Measurements from ENCODE around the gene EPHA4.

The EPHA4 gene

GRCh38 chr2:221374234-221374633 is 197.9 kb downstream of the EPHA4 start:
- H3K9me3 ChIP-seq (ENCODE audit: insufficient read depth, low read depth, low read length), result no peaks in the 10 kb centered on the region
- no peak overlapping the region for H3K27ac ChIP-seq (ENCODE audit: low read depth, low read length)
- no peaks in the 10 kb centered on the region for H3K27me3 ChIP-seq (ENCODE audit: insufficient read depth, low read length)
- H3K9ac ChIP-seq (ENCODE audit: low read depth, low read length), result no peak overlapping the region
- H3K4me3 ChIP-seq (ENCODE audit: low read length), result no peak overlapping the region
- peaks cover 10% of the 10 kb centered on the region for H3K4me1 ChIP-seq (ENCODE audit: insufficient read depth, low read length)
- no peaks in the 10 kb centered on the region for H3K36me3 ChIP-seq (ENCODE audit: insufficient read depth, low read length)
- WGBS, result 94% methylated on average over 9 of the region's 9 CpGs

GRCh38 chr2:221372907-221373306 is 199.2 kb downstream of the EPHA4 start:
- Histone ChIP-seq H3K4me3 (ENCODE audit: low read length) (no peak overlapping the region), H3K9ac (ENCODE audit: low read depth, low read length) (no peak overlapping the region), H3K9me3 (ENCODE audit: insufficient read depth, low read depth, low read length) (no peaks in the 10 kb centered on the region), H3K4me1 (ENCODE audit: insufficient read depth, low read length) (peaks cover 10% of the 10 kb centered on the region), H3K27me3 (ENCODE audit: insufficient read depth, low read length) (no peaks in the 10 kb centered on the region), H3K36me3 (ENCODE audit: insufficient read depth, low read length) (no peaks in the 10 kb centered on the region), H3K27ac (ENCODE audit: low read depth, low read length) (no peak overlapping the region; the same call in 1 of the 2 replicates)
- 79% methylated on average over 7 of the region's 7 CpGs for WGBS

- Histone ChIP-seq H3K9me3 (ENCODE audit: insufficient read depth, low read depth, low read length) (no peaks in the 10 kb centered on the region), H3K27me3 (ENCODE audit: insufficient read depth, low read length) (no peaks in the 10 kb centered on the region), H3K9ac (ENCODE audit: low read depth, low read length) (peak overlapping the region; percentile 29; the same call in 1 of the 2 replicates), H3K4me1 (ENCODE audit: insufficient read depth, low read length) (peaks cover 10% of the 10 kb centered on the region), H3K4me3 (ENCODE audit: low read length) (peak overlapping the region; percentile 28; the same call in 1 of the 2 replicates), H3K36me3 (ENCODE audit: insufficient read depth, low read length) (no peaks in the 10 kb centered on the region), H3K27ac (ENCODE audit: low read depth, low read length) (peak overlapping the region; percentile 44; the same call in 1 of the 2 replicates)
- WGBS, result 42% methylated on average over 9 of the region's 9 CpGs
These were observed 199.8 kb downstream of the EPHA4 start for GRCh38 chr2:221372159-221372884.

- Histone ChIP-seq H3K36me3 (ENCODE audit: insufficient read depth, low read length) (no peaks in the 10 kb centered on the region), H3K27me3 (ENCODE audit: insufficient read depth, low read length) (no peaks in the 10 kb centered on the region), H3K9ac (ENCODE audit: low read depth, low read length) (no peak overlapping the region), H3K4me1 (ENCODE audit: insufficient read depth, low read length) (peaks cover 10% of the 10 kb centered on the region), H3K27ac (ENCODE audit: low read depth, low read length) (no peak overlapping the region), H3K9me3 (ENCODE audit: insufficient read depth, low read depth, low read length) (no peaks in the 10 kb centered on the region), H3K4me3 (ENCODE audit: low read length) (no peak overlapping the region)
- WGBS, result 95% methylated on average over 6 of the region's 6 CpGs
These were observed 200.8 kb downstream of the EPHA4 start for GRCh38 chr2:221371347-221371746.

- Histone ChIP-seq H3K4me1 (ENCODE audit: insufficient read depth, low read length) (peaks cover 10% of the 10 kb centered on the region), H3K4me3 (ENCODE audit: low read length) (no peak overlapping the region), H3K27me3 (ENCODE audit: insufficient read depth, low read length) (no peaks in the 10 kb centered on the region), H3K9me3 (ENCODE audit: insufficient read depth, low read depth, low read length) (no peaks in the 10 kb centered on the region), H3K36me3 (ENCODE audit: insufficient read depth, low read length) (no peaks in the 10 kb centered on the region), H3K27ac (ENCODE audit: low read depth, low read length) (no peak overlapping the region), H3K9ac (ENCODE audit: low read depth, low read length) (no peak overlapping the region)
- WGBS, result 96% methylated on average over 5 of the region's 6 CpGs
These were observed 201.3 kb downstream of the EPHA4 start for GRCh38 chr2:221370857-221371211.

GRCh38 chr2:221370076-221370856 is 201.8 kb downstream of the EPHA4 start:
- Histone ChIP-seq H3K4me3 (ENCODE audit: low read length) (no peak overlapping the region), H3K4me1 (ENCODE audit: insufficient read depth, low read length) (peaks cover 10% of the 10 kb centered on the region), H3K9ac (ENCODE audit: low read depth, low read length) (no peak overlapping the region), H3K27me3 (ENCODE audit: insufficient read depth, low read length) (no peaks in the 10 kb centered on the region), H3K9me3 (ENCODE audit: insufficient read depth, low read depth, low read length) (no peaks in the 10 kb centered on the region), H3K36me3 (ENCODE audit: insufficient read depth, low read length) (no peaks in the 10 kb centered on the region), H3K27ac (ENCODE audit: low read depth, low read length) (no peak overlapping the region)
- WGBS, result 97% methylated on average over 9 of the region's 9 CpGs

All from HUES64 (cell line).